Loucy (cell line): ENCODE measurements around the gene BAK1.

Experiments
- H2AFZ ChIP-seq: fragments of 200-600 bp; sonication (generic); 2 replicates; pipeline ENCODE4 v1.6.0; 2016; ENCODE audit warnings: antibody characterized with exemption, mild to moderate bottlenecking, low read length, moderate library complexity
- H3F3A ChIP-seq: fragments of 200-600 bp; 2 replicates; pipeline ENCODE4 v1.6.0; 2016; ENCODE audit warnings: antibody characterized with exemption, low read depth, mild to moderate bottlenecking
- H3K27me3 ChIP-seq: fragments of 200-600 bp; sonication (generic); 2 replicates; pipeline ENCODE4 v1.6.1; 2014; ENCODE audit warnings: low read length, mild to moderate bottlenecking; ENCODE audit not compliant: insufficient read depth, poor library complexity, severe bottlenecking
- H3K36me3 ChIP-seq: fragments of 200-600 bp; sonication (generic); 2 replicates; pipeline ENCODE4 v1.6.1; 2016; ENCODE audit warnings: low read length; ENCODE audit not compliant: insufficient read depth
- H3K4me1 ChIP-seq: fragments of 200-600 bp; sonication (generic); 2 replicates; pipeline ENCODE4 v1.5.1; 2014; ENCODE audit warnings: low read length, mild to moderate bottlenecking; ENCODE audit not compliant: insufficient read depth, poor library complexity, severe bottlenecking
- H3K4me2 ChIP-seq: fragments of 200-600 bp; sonication (generic); 2 replicates; pipeline ENCODE4 v1.6.0; 2014; ENCODE audit warnings: antibody characterized with exemption, low read length, low read depth, mild to moderate bottlenecking; ENCODE audit not compliant: poor library complexity, severe bottlenecking
- H3K4me3 ChIP-seq: fragments of 200-600 bp; sonication (generic); 2 replicates; pipeline ENCODE4 v1.5.1; 2014; ENCODE audit warnings: low read length, mild to moderate bottlenecking, mixed read lengths; ENCODE audit not compliant: poor library complexity, severe bottlenecking
- H3K79me2 ChIP-seq: fragments of 200-600 bp; sonication (generic); 2 replicates; pipeline ENCODE4 v1.6.1; 2014; ENCODE audit warnings: low read length; ENCODE audit not compliant: insufficient read depth
- H3K9ac ChIP-seq: fragments of 200-600 bp; sonication (generic); 2 replicates; pipeline ENCODE4 v1.6.0; 2014; ENCODE audit warnings: mild to moderate bottlenecking, low read depth, low read length, moderate library complexity; ENCODE audit not compliant: poor library complexity, severe bottlenecking
- H3K9me2 ChIP-seq: fragments of 200-600 bp; sonication (generic); replicated peaks from 2 replicates; pipeline ENCODE4 v1.6.1; 2016; ENCODE audit warnings: low read depth, low read length, mixed read lengths
- H3K9me3 ChIP-seq: fragments of 200-600 bp; sonication (generic); 2 replicates; pipeline ENCODE4 v1.6.1; 2014; ENCODE audit warnings: mild to moderate bottlenecking, antibody characterized with exemption, low read length, low read depth; ENCODE audit not compliant: insufficient read depth
- H4K20me1 ChIP-seq: fragments of 200-600 bp; sonication (generic); 2 replicates; pipeline ENCODE4 v1.6.0; 2014; ENCODE audit warnings: antibody characterized with exemption, low read length, mild to moderate bottlenecking; ENCODE audit not compliant: insufficient read depth, poor library complexity, severe bottlenecking
- CTCF ChIP-seq: fragments of 200-600 bp; sonication (generic); conservative IDR thresholded peaks from 2 replicates; pipeline ENCODE4 v1.5.1; 2014; ENCODE audit warnings: mild to moderate bottlenecking, antibody characterized with exemption, low read length
- EZH2phosphoT487 ChIP-seq: fragments of 200-600 bp; IDR thresholded peaks from 2 replicates; pipeline ENCODE4 v1.6.1; 2018; ENCODE audit warnings: antibody characterized with exemption, mild to moderate bottlenecking, moderate library complexity, borderline replicate concordance

Gene BAK1

DNA sequence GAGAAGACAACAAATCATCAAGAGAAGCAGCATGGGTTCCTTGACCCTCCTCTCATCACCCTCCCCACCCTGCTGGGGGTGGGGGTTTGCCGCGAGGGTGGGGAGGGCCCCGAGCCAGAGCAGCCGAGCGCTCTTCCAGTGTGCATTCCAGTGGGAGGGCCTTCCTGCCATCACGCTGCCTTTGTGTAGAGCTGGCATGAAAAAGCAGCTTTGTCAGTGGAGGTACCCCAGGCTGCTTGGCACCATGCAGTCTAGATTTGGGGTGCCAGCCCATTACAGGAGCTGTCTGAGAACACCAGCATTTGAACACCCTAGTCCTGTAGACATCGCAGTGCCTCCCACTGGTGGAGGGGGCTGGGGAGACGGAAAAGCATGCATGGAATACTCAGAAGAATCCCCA, 12.2 kb downstream of the BAK1 start:
- Histone ChIP-seq H3K27me3 (no peaks in the 10 kb centered on the region), H2AFZ (no peak overlapping the region), H3K36me3 (no peaks in the 10 kb centered on the region), H3K4me2 (no peak overlapping the region), H3K79me2 (no peaks in the 10 kb centered on the region), H3K9me3 (no peaks in the 10 kb centered on the region), H3K9me2 (no peaks in the 10 kb centered on the region), H3K4me3 (no peak overlapping the region), H3F3A (no peaks in the 10 kb centered on the region), H4K20me1 (no peaks in the 10 kb centered on the region), H3K9ac (no peak overlapping the region), H3K4me1 (peaks cover 11% of the 10 kb centered on the region)
- no peak for TF ChIP-seq EZH2phosphoT487
- no peak for TF ChIP-seq CTCF

DNA sequence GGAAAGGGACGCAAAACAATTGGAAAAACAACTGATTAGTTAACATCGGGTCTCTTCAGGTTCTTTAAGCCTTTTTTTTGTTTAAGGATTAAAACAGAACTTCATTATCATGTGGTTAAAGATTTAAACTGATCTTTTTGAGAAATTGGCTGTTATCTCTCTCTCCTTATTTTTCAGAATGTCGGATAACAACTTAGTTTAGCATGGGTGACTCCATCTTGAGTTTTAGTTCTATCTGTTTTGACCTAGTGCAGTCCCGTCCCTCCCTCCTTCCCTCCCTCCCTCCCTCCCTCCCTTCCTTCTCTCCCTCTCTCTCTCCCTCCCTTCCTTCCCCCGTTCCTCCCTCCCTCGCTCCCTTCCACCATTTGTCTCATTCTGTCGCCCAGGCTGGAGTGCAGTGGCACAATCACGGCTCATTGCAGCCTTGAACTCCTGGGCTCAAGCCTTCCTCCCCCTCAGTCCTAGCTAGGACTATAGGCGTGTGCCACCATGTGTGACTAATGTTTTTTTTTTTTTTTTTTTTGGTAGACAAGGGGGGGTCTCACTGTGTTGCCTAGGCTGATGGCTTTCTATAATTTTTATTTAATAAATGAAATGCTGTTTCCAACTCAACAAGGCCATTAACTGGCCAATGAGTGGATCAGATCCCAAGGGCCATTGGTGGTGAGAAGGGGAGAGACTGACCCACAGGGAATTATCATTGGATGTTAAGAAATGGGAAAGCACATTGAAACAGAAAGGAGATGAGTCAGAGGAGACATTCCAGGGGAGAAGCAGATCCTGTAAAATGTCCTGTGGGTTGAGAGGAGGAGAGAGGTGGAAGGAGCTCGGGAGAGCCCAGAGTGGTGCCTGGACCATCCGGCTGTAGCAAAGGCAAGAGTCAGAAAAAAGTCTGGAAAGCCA, 13.6 kb downstream of the BAK1 start:
- TF ChIP-seq EZH2phosphoT487, result no peak
- no peak for TF ChIP-seq CTCF
- H2AFZ ChIP-seq, result no peak overlapping the region
- no peaks in the 10 kb centered on the region for H3K9me3 ChIP-seq
- H3K4me1 ChIP-seq, result peaks cover 4% of the 10 kb centered on the region
- no peaks in the 10 kb centered on the region for H3K79me2 ChIP-seq
- H3K4me2 ChIP-seq, result no peak overlapping the region
- no peak overlapping the region for H3K9ac ChIP-seq
- H3F3A ChIP-seq, result no peaks in the 10 kb centered on the region
- no peaks in the 10 kb centered on the region for H4K20me1 ChIP-seq
- no peaks in the 10 kb centered on the region for H3K27me3 ChIP-seq
- no peaks in the 10 kb centered on the region for H3K36me3 ChIP-seq
- no peak overlapping the region for H3K4me3 ChIP-seq
- no peaks in the 10 kb centered on the region for H3K9me2 ChIP-seq

DNA sequence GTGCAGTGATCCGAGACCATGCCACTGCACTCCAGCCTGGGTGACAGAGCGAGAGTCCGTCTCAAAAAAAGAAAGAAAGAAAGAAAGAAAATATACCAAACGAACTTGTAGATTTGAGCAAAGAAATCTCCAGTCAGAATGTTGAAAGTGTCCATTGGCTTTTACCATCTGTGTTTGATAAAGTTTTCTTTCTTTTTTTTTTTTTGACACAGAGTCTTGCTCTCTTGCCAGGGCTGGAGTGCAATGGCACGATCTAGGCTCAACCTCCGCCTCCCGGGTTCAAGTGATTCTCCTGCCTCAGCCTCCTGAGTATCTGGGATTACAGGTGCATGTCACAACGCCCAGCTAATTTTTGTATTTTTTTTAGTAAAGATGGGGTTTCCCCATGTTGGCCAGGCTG, 21.3 kb downstream of the BAK1 start:
- H3K4me1 ChIP-seq, result no peaks in the 10 kb centered on the region
- H3F3A ChIP-seq, result no peaks in the 10 kb centered on the region
- H3K36me3 ChIP-seq, result no peaks in the 10 kb centered on the region
- no peaks in the 10 kb centered on the region for H4K20me1 ChIP-seq
- H3K9me3 ChIP-seq, result no peaks in the 10 kb centered on the region
- H3K79me2 ChIP-seq, result no peaks in the 10 kb centered on the region
- H3K4me3 ChIP-seq, result no peak overlapping the region
- no peak overlapping the region for H3K4me2 ChIP-seq
- TF ChIP-seq EZH2phosphoT487 (no peak), CTCF (no peak)
- H2AFZ ChIP-seq, result no peak overlapping the region
- no peaks in the 10 kb centered on the region for H3K9me2 ChIP-seq
- H3K9ac ChIP-seq, result no peak overlapping the region
- no peaks in the 10 kb centered on the region for H3K27me3 ChIP-seq
